Fibroblast of villous mesenchyme (primary cell): ENCODE measurements around the gene SERPINB10. TPM values are rescaled to one million over a fixed set of nuclear protein-coding genes. Genes with fewer than 3 reads are reported as not detected.

ENCODE experiments used
- DNase-seq: peaks from one replicate; pipeline ENCODE4 v3.0.0-alpha.2; 2010; ENCODE audit warnings: low read depth
- H3K4me3 ChIP-seq: 2 replicates; pipeline ENCODE4 v1.5.1; 2011; ENCODE audit warnings: low read depth, mild to moderate bottlenecking, low read length
- CTCF ChIP-seq: IDR thresholded peaks from 2 replicates; pipeline ENCODE4 v1.5.1; 2012; ENCODE audit warnings: low read depth, mild to moderate bottlenecking, low read length; ENCODE audit not compliant: insufficient read depth
- total RNA-seq: library from RNA; depleted of rRNA; stranded (reverse); fragments of >200 nt; gene quantifications from 2 replicates; pipeline ENCODE4 v1.2.3, GENCODE V29; 2012

SERPINB10 gene
- total RNA-seq, 1 donor: not detected

GRCh38 chr18:63869374-63869773 is 38.4 kb upstream of the SERPINB10 start:
- peak; percentile 66 for DNase-seq
- TF ChIP-seq CTCF: no peak
- no peak overlapping the region for H3K4me3 ChIP-seq

- no peak for TF ChIP-seq CTCF
- DNase-seq: no peak
- H3K4me3 ChIP-seq: no peak overlapping the region
Measured at GRCh38 chr18:63869851-63870250, 37.9 kb upstream of the SERPINB10 start.

- DNase-seq: no peak
- no peak for TF ChIP-seq CTCF
- no peak overlapping the region for H3K4me3 ChIP-seq
Measured at GRCh38 chr18:63871836-63872235, 35.9 kb upstream of the SERPINB10 start.

GRCh38 chr18:63872586-63872985 is 35.2 kb upstream of the SERPINB10 start:
- H3K4me3 ChIP-seq: no peak overlapping the region
- no peak for DNase-seq
- no peak for TF ChIP-seq CTCF

GRCh38 chr18:63878343-63878742 is 29.4 kb upstream of the SERPINB10 start:
- H3K4me3 ChIP-seq: no peak overlapping the region
- peak; percentile 78 for DNase-seq
- no peak for TF ChIP-seq CTCF

GRCh38 chr18:63878925-63879324 is 28.8 kb upstream of the SERPINB10 start:
- DNase-seq: peak; percentile 31
- no peak overlapping the region for H3K4me3 ChIP-seq
- no peak for TF ChIP-seq CTCF

- no peak overlapping the region for H3K4me3 ChIP-seq
- peak; percentile 40 for DNase-seq
Measured at GRCh38 chr18:63879709-63880108, 28.0 kb upstream of the SERPINB10 start.

More at GRCh38 chr18:63879709-63880108, 28.0 kb upstream of the SERPINB10 start:
- no peak for TF ChIP-seq CTCF
